H4 (cell line): ENCODE data around the gene ZNF292. TPM values are rescaled to one million over a fixed set of nuclear protein-coding genes. Genes with fewer than 3 reads are reported as not detected.
"Not testable (repeated sequence)": the region's sequence is repeated elsewhere in the genome, so short reads cannot be mapped to it uniquely, and the experiment has no call there.

Experiments used
- DNase-seq: peaks from one replicate; pipeline ENCODE4 v3.0.0-alpha.2; 2015; ENCODE audit warnings: low spot score
- total RNA-seq: library from RNA; depleted of rRNA; stranded (reverse); fragments of >200 nt; shearing (Covaris generic); gene quantifications from 2 replicates; pipeline ENCODE4 v1.2.3, GENCODE V29; 2014; rRNA removed

ZNF292 gene
- total RNA-seq, result 3.0 and 4.6 TPM in 2 replicates

- peak; percentile 94 for DNase-seq
These were observed at the start of gene ZNF292 for GRCh38 chr6:87154993-87155841. ZNF292 (plus strand) TSS chr6:87155565; CDS start chr6:87155592, 27 bp downstream.

GRCh38 chr6:87105823-87106222, 49.5 kb upstream of the ZNF292 start:
- DNase-seq, result no peak

- DNase-seq, result no peak
These were observed 44.7 kb upstream of the ZNF292 start for GRCh38 chr6:87110636-87111035.

- no peak for DNase-seq
These were observed 39.8 kb upstream of the ZNF292 start for GRCh38 chr6:87115402-87116135.

- no peak for DNase-seq
These were observed 38.4 kb upstream of the ZNF292 start for GRCh38 chr6:87116922-87117321.

GRCh38 chr6:87118054-87118453, 37.3 kb upstream of the ZNF292 start:
- DNase-seq, result no peak

GRCh38 chr6:87122477-87122876, 32.9 kb upstream of the ZNF292 start:
- no peak for DNase-seq

- no peak for DNase-seq
These were observed 31.3 kb upstream of the ZNF292 start for GRCh38 chr6:87124074-87124473.

GRCh38 chr6:87126501-87126900, 28.9 kb upstream of the ZNF292 start:
- no peak for DNase-seq

- DNase-seq, result no peak
These were observed 27.6 kb upstream of the ZNF292 start for GRCh38 chr6:87127737-87128136.

- DNase-seq, result no peak
These were observed 18.4 kb upstream of the ZNF292 start for GRCh38 chr6:87136963-87137362.

GRCh38 chr6:87139236-87139635, 16.1 kb upstream of the ZNF292 start:
- DNase-seq, result peak; percentile 4

GRCh38 chr6:87139927-87140326, 15.4 kb upstream of the ZNF292 start:
- DNase-seq, result not testable (repeated sequence)

- no peak for DNase-seq
These were observed 9.0 kb upstream of the ZNF292 start for GRCh38 chr6:87146363-87146762.

- no peak for DNase-seq
These were observed 5.0 kb upstream of the ZNF292 start for GRCh38 chr6:87150406-87150805.

GRCh38 chr6:87151471-87151780, 3.9 kb upstream of the ZNF292 start:
- no peak for DNase-seq

- no peak for DNase-seq
These were observed 3.4 kb upstream of the ZNF292 start for GRCh38 chr6:87151781-87152525.

- DNase-seq, result no peak
These were observed 2.8 kb upstream of the ZNF292 start for GRCh38 chr6:87152526-87152955.

- DNase-seq, result no peak
These were observed 748 bp upstream of the ZNF292 start for GRCh38 chr6:87154641-87154992.

GRCh38 chr6:87155842-87156815, 764 bp downstream of the ZNF292 start:
- DNase-seq, result peak; percentile 19

GRCh38 chr6:87157596-87157995, 2.2 kb downstream of the ZNF292 start:
- not testable (repeated sequence) for DNase-seq
